Measurements from ENCODE around the gene NADSYN1.

GRCh38 chr11:71459767-71460320 lies 6.8 kb downstream of the NADSYN1 start:
- no peak for TF ChIP-seq GATA2 (IDR thresholded peaks at IDR 0.05; ENCODE audit: low read depth, low read length)
- TF ChIP-seq GATA3 (IDR thresholded peaks at IDR 0.05; ENCODE audit: low read depth, low read length) = no peak
